ENCODE measurements around the gene ARID5B.

ARID5B gene

DNA sequence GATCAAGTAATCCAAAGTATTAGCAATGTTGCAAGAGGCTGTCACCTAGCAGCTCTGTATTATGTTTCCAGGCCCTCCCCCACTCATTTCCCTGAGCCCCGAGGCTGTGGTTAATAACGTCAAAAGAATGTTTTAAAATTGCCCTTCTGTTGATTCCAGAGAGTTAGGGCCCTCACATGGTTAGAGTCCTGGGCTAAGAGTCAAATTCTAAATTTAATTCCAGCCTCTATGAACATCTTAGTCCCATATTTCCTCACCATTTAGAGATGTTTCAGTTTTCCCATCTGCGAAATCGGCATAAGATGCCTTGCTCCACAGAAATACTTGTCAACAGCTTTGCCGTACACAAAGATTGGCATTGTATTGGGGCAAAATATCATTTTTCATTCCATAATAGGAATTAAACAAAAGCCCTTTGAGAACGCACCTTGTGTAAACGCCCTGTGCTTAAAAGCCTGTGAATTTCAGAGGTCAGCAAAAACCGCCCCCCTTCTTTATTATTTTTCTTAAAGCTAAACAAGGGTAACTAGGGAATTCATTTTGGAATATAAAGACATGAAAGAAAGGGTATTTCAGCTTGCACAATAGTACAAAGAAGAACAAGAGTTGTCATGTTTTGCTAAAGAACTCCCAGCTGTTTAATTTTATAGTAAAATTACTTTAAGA lies 135.8 kb downstream of the ARID5B start:
- no peak for DNase-seq

GRCh38 chr10:62037890-62038608 lies 136.6 kb downstream of the ARID5B start:
- no peak for DNase-seq

DNA sequence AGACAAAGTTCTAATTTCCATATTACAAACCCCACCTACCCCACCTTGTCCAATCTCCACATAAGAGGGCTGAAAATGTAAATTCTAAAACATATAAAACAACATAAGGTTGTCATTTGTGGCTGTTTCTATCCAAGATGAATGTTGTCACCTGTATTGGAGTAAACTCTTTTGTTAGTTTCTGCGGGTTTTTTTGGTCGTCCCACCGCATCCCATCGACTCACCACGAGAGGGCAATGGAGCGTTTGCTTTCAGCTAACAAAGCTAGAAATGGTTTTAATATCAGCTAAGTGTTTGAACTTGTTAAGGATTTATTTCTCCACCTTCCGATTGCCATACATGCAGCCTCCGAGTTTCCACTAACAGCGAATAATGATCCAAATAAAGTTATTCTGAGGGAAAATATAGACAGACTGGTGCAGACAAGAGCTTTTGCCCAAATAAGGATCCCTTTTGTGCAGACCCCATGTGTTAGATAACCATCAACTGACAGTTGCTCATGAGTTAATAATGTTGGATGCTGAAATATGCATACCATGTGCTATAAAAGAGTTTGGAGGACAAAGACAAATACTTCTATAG lies 137.2 kb downstream of the ARID5B start:
- DNase-seq: peak; percentile 78

- no peak for DNase-seq
Observed at GRCh38 chr10:62039954-62040353, 138.5 kb downstream of the ARID5B start.

DNA sequence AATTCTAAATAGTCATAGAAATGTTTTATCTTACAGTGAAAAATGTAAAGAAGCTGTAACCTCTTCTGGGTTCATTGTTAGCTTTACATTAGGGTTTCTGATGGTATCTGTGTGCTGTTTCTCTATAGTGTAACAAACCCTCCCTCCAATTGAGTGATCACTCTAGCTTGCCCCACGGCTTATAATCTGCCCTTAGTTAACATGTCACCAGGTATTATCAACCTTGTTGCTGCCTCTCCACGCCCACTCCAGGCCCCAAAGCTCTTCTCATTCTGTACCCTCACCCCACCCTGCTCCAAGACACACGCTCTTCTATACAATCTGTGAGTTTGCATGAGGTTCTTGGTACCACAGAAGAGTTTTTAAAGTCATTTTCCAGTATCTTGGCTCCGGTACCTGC lies 139.4 kb downstream of the ARID5B start:
- no peak for DNase-seq

DNA sequence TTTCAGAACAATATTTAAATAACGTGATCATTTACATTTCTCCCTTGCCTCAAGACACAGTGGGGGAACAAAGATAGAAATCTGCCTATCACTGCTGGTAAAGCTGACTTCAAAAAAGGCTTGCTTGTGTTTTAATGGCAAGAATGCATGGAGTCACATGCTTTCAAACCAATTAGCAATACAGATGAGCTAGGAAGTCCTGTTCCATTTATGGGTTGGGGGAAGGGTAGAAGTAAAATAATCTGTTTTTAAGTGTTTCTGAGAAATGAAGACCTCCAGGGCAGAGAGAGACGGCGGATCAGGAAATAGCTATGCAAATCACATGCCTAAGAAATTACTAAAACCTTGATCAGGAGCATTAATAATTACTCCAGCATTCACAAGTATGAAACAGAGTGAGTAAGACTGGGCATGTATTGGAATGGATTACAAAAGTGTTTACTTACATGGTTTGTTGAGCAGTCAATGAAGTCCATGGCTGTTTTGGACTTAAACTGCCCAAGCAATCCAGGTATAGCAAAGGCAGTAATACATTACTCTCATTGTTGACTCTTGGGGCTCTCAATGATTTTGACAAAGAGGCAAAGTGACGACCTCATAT lies 142.0 kb downstream of the ARID5B start:
- no peak for DNase-seq

DNA sequence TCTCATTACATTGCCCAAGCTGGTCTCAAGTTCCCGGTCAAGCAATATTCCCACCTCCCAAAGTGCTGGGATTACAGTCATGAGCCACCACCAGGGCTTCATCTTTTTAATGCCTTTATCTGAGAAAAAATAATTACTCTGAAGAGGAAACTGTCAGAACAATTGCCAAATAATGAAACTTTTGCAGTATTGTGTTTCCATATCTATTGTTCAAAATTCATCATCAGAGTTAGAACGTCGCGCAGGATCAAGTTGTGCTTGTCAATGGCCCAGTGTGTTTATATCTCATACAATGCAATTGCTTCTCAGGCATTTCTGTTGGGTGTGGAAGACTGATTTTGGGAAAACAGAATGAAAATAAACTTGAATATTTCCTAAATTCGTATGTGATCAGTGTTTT lies 143.1 kb downstream of the ARID5B start:
- DNase-seq: no peak

- DNase-seq: no peak
Observed at GRCh38 chr10:62045765-62046521, 144.4 kb downstream of the ARID5B start.

DNA sequence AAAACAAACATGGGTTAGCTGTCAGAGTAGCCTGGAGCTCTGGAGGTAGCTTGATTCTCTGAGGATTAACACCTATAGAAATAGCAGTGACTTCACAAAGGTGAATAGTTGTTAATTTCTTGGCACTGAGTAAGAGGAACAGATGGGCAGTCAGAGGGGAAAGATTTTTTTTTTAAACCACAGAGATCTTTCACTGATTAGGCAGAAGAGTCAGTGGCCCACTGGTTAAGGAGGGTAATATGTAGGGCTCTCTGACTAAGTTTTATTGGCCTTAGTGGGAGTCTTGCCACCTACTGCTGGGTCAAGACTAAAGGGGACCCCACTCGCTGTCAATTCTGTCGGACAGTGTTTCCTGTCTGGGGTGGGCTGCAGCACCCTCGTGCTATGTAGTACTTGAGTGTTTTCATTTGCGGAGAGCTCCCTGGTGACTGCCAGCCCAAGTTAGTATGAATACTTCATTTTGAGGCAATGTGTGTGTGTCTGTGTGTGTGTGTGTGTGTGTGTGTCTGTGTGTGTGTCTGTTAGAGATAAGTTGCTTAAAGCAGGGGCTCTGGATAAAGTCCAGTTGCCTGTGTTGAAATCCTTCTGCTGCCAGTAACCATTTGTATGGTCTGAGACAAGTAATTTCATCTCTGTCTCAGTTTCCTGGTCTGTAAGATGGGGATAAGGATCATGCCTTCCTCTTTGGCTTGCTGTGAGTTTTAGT lies 145.2 kb downstream of the ARID5B start:
- peak; percentile 47 for DNase-seq

DNA sequence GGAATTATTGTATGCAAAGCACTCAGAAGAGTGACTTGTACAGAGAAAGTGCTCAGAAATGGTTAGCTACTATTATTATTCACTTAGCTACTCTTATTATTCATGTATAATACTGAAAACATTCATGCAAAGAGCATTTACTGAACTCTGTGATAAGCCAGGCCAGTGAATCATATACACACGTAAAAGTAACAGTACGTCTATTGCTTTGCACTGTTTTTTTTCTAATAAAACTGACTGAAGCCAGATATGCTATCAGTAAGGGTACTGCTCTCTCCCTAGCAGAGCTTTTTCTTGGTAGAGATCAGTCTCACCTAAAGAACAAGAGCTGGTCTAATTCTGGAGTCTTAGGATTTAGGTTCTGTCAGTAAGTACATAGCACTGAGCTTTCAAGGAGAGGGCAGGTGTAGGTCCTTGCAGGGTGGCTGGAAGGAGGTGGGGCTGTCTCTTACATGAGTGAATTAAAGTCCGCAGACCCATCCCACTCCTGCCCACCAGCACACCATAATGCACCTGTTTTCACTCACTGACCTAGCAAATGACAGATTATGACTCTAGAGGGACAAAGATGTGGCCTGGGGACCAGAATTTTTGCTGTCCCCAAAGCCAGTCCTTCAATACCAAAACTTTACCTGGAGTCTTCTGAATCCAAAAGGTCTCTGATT lies 145.9 kb downstream of the ARID5B start:
- no peak for DNase-seq

GRCh38 chr10:62047960-62048383 lies 146.5 kb downstream of the ARID5B start:
- peak; percentile 73 for DNase-seq

DNA sequence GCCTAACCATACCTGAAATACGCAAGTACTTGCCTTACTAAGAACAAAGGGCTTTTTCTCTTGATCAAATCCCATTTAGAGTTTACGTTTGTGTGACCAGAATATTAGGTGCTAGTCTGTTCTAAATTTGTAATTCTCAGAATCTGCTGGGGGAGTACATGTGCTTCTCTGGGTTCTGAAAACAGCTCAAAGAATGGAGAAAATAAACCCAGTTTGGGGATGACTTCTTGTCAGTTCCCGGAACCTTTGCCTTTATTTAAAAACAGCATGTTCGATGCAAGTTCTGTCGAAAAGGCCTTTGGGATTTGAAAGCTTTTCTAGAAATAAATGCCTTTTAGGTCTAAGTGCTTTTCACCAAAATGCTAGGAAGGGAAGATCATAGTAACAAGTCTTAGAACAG lies 147.0 kb downstream of the ARID5B start:
- DNase-seq: no peak

DNA sequence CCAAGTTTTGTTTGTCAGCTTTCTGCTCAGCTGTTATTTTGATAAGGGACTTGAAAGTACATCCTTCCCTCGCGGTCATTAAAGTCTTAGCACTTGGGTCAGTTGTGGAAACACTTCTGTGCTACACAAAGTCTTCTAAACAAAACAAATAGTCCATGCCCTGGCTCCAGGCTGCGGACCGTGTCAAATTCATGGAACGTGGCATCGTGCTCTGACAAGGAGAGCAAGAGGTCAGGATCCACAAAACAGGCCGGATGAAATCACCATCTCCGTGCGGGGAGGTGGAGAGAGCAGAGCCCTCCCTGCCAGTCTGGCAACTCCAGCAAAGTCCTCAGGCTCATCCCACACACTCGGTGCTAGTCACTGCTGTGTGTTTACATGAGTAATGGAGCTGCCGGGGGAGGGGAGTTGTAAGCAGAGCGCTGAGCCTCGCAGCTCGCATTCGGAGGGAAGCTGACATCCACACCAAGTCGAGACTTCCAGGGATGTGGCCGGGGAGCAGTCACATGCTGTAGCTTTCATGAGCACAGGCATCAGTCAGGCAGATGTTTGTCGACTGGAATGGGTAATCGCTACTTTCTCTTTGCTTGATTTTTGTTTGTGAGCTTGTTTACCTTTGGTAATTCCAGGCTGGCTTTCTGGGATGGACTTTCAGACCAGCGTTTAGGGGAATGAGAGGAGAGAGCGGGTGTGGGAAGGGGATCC lies 147.6 kb downstream of the ARID5B start:
- peak; percentile 85 for DNase-seq

DNA sequence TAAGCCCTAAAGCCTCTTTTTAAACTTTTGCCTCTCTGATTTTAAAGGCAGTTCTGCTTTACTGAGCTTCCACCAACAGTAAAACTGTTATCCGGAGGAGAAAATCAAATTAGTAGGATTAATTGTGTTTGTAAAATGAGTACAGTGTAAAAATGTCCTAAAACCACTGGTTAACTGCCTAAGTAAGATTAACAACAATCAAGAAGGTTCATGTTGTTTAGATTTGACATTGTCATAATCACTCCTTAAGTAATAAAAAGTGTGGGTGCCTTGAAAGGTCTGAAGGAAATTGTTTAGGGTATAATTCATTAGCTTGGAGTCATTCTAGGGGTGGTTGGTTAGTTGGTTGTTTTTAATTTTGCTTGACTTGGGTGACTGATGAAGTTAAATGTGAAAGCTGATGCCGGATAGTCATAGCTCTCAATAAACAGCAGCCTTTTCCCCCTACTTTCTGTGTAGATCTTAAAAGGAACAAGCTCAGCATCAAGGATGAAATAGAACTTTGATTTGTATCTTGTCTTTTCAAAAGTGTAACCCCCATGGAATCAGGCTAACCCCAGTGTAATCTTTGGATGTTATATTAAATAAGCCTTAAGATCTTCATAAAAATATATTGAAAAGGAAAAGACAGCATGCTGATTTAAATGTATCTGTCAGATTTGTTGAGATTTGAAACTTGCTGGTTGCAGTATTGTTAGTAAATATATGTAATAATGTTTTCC lies 148.3 kb downstream of the ARID5B start:
- DNase-seq: no peak

DNA sequence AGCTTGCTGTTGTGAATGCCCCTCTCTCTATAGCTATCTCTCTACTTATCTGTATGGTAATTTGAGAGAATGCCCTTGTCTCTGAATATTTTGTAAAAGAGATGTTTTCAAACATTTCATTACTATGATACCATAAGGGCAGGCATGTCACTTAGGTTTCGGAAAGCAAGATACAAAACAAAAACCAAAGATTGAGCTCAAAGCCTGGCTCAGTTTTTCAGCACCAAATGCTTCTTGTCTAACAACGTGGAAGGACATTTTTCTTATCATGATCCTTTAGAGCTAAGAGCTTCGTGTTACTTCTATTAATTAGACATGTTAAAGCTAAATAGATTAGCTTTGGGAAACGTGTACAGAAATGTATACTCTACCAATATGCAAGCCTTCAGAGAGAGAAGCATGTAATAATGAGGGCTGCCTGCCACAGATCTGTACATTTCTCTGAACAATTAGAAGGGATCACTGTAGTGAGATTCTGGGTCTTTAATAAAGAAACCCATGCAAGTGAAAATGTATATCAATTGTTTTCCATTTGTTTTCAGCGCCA lies 148.9 kb downstream of the ARID5B start:
- DNase-seq: no peak

DNA sequence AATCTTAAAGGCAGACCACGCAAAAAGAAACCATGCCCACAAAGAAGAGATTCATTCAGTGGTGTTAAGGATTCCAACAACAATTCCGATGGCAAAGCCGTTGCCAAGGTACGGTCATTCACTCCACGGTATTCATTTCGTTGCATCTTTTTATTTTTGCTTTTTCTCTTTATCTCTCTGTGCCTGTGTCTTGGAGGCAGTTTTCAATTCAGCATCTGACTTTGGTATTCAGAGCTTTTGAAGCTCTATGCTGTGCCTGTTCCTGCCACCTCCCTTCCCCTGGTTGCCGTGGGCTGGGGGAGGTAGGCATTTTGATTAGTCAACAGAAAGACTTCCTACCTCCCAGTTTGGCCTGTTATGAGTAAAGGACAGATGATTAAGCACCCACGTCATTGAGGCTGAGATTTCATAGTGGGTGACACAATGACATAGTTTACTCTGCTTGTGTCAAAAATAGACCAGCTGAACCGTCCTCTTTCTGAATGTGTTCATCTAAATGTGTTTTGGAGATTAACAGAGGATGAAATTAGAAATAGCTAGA lies 149.5 kb downstream of the ARID5B start:
- DNase-seq: peak; percentile 84

DNA sequence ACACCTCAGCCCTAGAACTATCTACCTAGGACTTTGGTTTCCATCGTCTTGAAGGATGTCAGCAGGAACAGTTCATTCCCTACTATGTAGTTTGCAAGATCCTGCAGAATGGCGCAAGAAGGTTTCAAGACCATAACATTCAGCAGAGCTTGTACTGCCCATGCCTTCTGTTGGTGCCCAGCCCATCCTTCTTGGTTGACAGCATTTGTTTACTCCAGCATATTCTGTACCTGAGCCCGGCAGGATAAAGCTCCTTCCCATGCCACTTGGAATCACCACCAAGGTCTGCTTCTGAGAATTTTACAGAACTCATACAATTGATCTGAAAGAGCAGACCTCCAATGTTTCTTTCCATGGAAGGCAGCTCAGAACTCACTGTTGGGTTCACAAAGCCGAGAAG lies 150.8 kb downstream of the ARID5B start:
- no peak for DNase-seq

GRCh38 chr10:62053860-62054259 lies 152.4 kb downstream of the ARID5B start:
- DNase-seq: no peak

DNA sequence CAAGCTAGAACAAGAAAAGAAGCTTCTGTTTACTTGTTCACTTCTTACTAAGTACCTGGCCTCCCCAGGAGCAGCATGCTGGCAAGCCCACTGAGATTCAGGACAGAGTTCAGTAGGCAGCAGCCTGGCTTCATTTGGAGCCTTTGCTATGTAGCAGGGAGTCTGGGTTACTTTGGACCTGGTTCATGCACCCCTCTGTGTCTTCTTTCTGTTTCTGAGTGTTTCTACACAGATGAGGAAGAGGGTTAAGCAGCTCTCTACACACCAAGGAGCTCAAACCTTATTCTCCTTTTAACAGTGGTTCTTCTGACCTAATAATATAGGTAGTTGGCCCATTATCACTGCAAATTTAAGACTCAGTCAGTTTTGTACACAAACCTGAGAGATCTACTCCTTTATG lies 152.9 kb downstream of the ARID5B start:
- DNase-seq: no peak

- no peak for DNase-seq
Observed at GRCh38 chr10:62054830-62055229, 153.3 kb downstream of the ARID5B start.
